Common myeloid progenitor, CD34-positive (primary cell): Measurements from ENCODE around the gene KCNJ4.

Experiments used
- CTCF ChIA-PET: fragments of 350-600 bp; sonication (Branson Sonifier 250); formaldehyde crosslinking; loops from one replicate; lab custom pipeline; 2021; ENCODE audit warnings: antibody characterized with exemption; lab: Charles Lee
- POLR2A ChIA-PET: fragments of 350-600 bp; sonication (Branson Sonifier 250); formaldehyde crosslinking; loops from one replicate; lab custom pipeline; 2021; ENCODE audit warnings: antibody characterized with exemption; lab: Charles Lee
- DNase-seq, 3 donors: peaks; one replicate each; pipeline versions ENCODE4 v3.0.0 to v3.0.0-alpha.2; 2013
- H3K27ac ChIP-seq, 2 experiments: 1 replicate in 1 of 2; 2 replicates in 1 of 2; pipeline ENCODE4 v1.7.0; 2013; ENCODE audit warnings: inconsistent platforms in 2 of 2, low read length in 2 of 2, mild to moderate bottlenecking in 2 of 2, low read depth in 1 of 2, moderate library complexity in 1 of 2; ENCODE audit not compliant: severe bottlenecking in 2 of 2, insufficient read depth in 1 of 2, poor library complexity in 1 of 2
- H3K27me3 ChIP-seq, 5 experiments: replicated peaks in 2 of 5; 1 replicate in 3 of 5; 2 replicates in 2 of 5; pipeline versions ENCODE4 v1.6.1 to v1.7.0; 2013; ENCODE audit warnings: low read length in 4 of 5, mild to moderate bottlenecking in 2 of 5, moderate library complexity in 2 of 5, inconsistent platforms in 1 of 5; ENCODE audit not compliant: insufficient read depth in 5 of 5, control insufficient read depth in 4 of 5
- H3K36me3 ChIP-seq, 4 experiments: 1 replicate in 2 of 4; 2 replicates in 2 of 4; pipeline versions ENCODE4 v1.6.1 to v1.7.0; 2013; ENCODE audit warnings: low read length in 3 of 4, control low read depth in 1 of 4, mild to moderate bottlenecking in 1 of 4; ENCODE audit not compliant: control insufficient read depth in 4 of 4, insufficient read depth in 4 of 4
- H3K4me1 ChIP-seq, 4 experiments: 1 replicate in 3 of 4; 2 replicates in 1 of 4; pipeline versions ENCODE4 v1.6.1 to v1.7.1; 2013; ENCODE audit warnings: low read length in 3 of 4, mild to moderate bottlenecking in 3 of 4, control low read depth in 1 of 4, inconsistent platforms in 1 of 4, moderate library complexity in 1 of 4; ENCODE audit not compliant: control insufficient read depth in 4 of 4, insufficient read depth in 4 of 4; ENCODE audit errors: control extremely low read depth in 1 of 4
- H3K4me3 ChIP-seq, 7 experiments: 1 replicate in 4 of 7; 2 replicates in 3 of 7; pipeline versions ENCODE4 v1.5.1 to v1.7.0; 2013; ENCODE audit warnings: mild to moderate bottlenecking in 7 of 7, low read length in 6 of 7, moderate library complexity in 6 of 7, inconsistent platforms in 2 of 7, low read depth in 2 of 7, control low read depth in 1 of 7; ENCODE audit not compliant: insufficient read depth in 4 of 7, control insufficient read depth in 1 of 7; ENCODE audit errors: extremely low read depth in 1 of 7
- H3K9me3 ChIP-seq, 5 experiments: 1 replicate in 4 of 5; 2 replicates in 1 of 5; pipeline versions ENCODE4 v1.6.1 to v1.7.1; 2013; ENCODE audit warnings: low read length in 4 of 5, mild to moderate bottlenecking in 2 of 5, inconsistent platforms in 1 of 5, low read depth in 1 of 5, moderate library complexity in 1 of 5; ENCODE audit not compliant: control insufficient read depth in 4 of 5, insufficient read depth in 2 of 5; ENCODE audit errors: control extremely low read depth in 1 of 5
- WGBS: methylation state at CpG from one replicate; pipeline ENCODE4 v1.1.5; 2013; ENCODE audit not compliant: insufficient coverage; 5-methylcytosine and 5-hydroxymethylcytosine counted together

The KCNJ4 gene

DNA sequence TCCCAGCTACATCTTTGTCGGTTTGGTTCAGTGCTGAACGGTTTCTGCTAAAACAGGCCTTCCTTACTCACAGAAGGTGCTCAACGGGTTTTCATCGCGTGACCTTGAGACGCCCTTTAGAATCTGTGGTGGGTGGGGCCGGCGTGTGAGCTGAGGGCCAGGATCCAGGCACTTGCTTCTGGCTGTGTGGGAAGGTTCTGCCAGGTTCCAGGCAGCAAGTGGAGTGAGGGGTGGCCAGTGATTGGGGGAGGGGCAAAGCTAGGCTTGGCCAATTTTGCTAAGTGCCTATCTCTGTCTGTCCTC is 35.2 kb downstream of the KCNJ4 start:
- 92% methylated on average over 8 of the region's 8 CpGs for WGBS

DNA sequence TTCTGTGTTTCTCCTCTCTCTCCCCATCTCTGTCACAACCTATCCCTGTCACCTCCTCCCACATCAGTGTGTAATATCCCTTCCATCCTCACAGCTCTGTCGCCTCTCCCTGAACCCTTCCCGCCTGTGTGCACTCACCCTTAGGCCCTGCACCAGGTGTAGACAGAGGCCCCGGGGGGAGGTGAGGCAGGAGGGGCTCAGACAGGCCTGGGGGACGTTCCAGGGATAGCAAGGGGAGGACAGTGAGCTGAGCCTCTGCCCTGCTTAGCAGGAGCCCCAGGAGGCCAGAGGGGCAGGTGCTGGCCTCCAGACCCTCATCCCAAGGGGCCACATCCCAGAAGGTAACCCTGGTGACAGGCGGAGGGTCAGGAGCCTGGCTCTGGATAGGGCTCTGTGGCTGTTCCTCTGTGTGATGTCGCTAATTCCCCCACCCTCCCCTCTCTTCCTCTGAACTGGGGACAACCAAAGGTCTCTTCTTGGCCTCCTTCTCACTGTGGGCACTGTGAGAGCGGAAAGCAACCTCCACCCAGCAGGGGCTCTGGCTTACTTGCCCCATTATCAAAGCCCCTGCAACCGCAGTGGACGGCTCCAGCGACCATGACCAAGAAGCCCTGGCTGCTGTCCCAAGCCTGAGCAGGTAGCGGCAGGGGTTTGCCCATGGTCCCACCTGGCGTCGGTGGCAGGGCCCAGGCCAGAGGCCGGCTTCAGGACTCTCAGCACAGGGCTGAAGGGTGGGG is 35.7 kb downstream of the KCNJ4 start:
- ChIA-PET CTCF (interaction anchor here (0.9 kb wide), 1 partner anchor 18 kb away, joined by 3 read pairs; no protein-coding TSS in a partner anchor), POLR2A (no interaction called here)
- Histone ChIP-seq H3K27ac (no peak overlapping the region), H3K27me3 (no peaks in the 10 kb centered on the region), H3K4me1 (peaks cover 0 to 7% (median 0%) of the 10 kb centered on the region in 4 experiments), H3K4me3 (no peak overlapping the region), H3K9me3 (no peaks in the 10 kb centered on the region), H3K36me3 (no peaks in the 10 kb centered on the region)
- DNase-seq = no peak
- 98% methylated on average over 11 of the region's 14 CpGs for WGBS

More for the DNA sequence above, 35.2 kb downstream of the KCNJ4 start:
- Histone ChIP-seq H3K9me3 (no peaks in the 10 kb centered on the region), H3K4me3 (no peak overlapping the region), H3K4me1 (peaks cover 0 to 7% (median 0%) of the 10 kb centered on the region in 4 experiments), H3K36me3 (no peaks in the 10 kb centered on the region), H3K27me3 (no peaks in the 10 kb centered on the region), H3K27ac (no peak overlapping the region)
- no peak for DNase-seq
- CTCF ChIA-PET = interaction anchor here (0.9 to 1.1 kb wide), 2 partner anchors 9 to 18 kb away, joined by 3 to 4 read pairs; no protein-coding TSS in a partner anchor
- POLR2A ChIA-PET = no interaction called here

DNA sequence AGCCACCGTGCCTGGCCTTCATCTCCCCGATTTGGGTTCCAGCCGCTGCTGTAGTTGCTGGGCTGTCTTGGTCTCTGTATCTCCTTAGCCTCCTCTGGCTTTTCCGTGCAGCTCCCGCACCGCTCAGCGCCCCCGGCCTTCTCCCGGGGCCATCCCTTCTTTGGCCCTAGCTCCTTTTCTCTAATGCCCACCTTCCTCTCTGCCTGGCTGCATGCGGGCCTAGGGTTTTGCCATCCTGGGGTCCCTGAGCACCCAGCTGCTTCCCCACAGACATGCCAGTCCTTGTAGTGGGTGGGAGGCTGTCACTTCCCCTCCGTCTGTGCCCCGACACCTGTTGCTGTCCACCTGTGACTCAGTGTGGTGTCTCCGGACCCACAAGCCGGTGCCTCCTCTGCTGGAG is 36.4 kb downstream of the KCNJ4 start:
- ChIA-PET CTCF (no interaction called here), POLR2A (no interaction called here)
- H3K27me3 ChIP-seq = no peaks in the 10 kb centered on the region
- no peak overlapping the region for H3K27ac ChIP-seq
- H3K36me3 ChIP-seq = no peaks in the 10 kb centered on the region
- H3K9me3 ChIP-seq = no peaks in the 10 kb centered on the region
- H3K4me1 ChIP-seq = peaks cover 0 to 5% (median 0%) of the 10 kb centered on the region in 4 experiments
- H3K4me3 ChIP-seq = no peak overlapping the region
- DNase-seq = no peak
- 96% methylated on average over 14 of the region's 14 CpGs for WGBS

DNA sequence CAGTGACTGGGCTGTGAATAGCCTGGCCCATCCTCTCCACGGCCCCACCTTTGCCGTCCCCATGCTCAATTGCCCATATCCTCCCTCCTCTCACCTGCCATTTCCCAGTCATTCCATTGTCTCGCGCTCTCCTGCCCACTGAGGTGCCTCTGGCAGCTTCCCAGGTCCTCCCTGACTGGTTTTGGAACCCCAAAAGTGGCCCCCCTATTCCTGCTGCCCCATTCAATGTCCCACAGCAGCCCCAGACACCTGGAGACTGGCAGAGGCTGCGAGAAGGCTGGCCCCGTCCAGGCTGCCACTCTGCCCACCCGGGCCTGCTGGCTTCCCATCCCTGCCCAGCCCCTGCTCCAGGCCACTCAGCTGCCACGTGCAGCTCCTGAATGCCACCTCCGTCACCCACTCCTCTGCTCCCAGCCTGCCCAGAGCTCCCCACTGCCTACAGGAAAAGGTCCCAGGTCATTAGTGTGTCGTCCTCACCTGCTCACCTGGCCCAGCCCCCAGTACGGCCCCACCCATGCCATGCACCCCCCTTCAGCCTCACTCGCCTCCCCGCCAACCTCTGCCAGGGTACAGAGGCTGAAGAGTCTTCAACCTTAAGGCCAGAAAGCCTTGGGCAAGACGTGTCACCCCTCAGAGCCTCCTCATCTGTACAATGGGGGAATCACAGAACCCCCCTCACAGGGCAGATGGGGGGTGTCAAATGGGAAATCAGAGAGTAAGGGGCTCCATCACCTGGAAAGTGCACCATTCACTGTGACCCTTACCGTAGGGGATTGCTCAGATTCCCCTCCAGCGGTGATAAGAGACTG is 37.5 kb downstream of the KCNJ4 start:
- Histone ChIP-seq H3K27ac (no peak overlapping the region), H3K4me3 (no peak overlapping the region), H3K36me3 (no peaks in the 10 kb centered on the region), H3K27me3 (peaks cover 0 to 1% (median 0%) of the 10 kb centered on the region in 5 experiments), H3K9me3 (no peaks in the 10 kb centered on the region), H3K4me1 (peaks cover 0 to 6% (median 5%) of the 10 kb centered on the region in 4 experiments)
- ChIA-PET POLR2A (no interaction called here), CTCF (no interaction called here)
- no peak for DNase-seq
- WGBS = 97% methylated on average over 13 of the region's 16 CpGs

DNA sequence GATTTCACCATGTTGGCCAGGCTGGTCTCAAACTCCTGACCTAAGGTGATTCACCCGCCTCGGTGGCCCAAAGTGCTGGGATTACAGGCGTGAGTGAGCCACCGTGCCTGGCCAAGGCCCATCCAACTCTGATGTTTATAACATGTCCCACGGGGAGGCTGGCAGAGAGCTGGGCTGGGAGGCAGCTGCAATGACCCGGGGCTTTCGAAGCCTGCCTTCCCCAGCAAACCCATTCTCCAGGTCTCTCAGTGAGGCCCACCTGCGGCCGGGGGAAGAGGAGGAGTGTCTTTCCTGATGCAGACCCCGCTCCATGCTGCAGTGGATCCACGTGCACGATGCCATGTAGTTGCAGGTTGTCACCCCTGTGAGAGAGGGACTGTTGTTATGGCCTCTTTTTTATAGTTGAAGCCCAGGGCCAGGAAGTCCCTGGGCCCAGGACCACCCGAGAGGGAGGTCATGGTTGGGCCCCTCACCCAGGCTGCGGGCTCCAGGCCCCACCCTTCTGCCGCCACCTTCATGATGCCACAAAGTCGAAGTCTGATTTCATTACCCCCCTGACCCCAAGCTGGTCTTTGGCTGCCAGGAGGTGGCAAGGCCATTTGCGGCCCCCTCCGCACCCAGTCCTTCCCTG is 38.3 kb downstream of the KCNJ4 start:
- peaks cover 0 to 1% (median 0%) of the 10 kb centered on the region in 5 experiments for H3K27me3 ChIP-seq
- POLR2A ChIA-PET = no interaction called here

DNA sequence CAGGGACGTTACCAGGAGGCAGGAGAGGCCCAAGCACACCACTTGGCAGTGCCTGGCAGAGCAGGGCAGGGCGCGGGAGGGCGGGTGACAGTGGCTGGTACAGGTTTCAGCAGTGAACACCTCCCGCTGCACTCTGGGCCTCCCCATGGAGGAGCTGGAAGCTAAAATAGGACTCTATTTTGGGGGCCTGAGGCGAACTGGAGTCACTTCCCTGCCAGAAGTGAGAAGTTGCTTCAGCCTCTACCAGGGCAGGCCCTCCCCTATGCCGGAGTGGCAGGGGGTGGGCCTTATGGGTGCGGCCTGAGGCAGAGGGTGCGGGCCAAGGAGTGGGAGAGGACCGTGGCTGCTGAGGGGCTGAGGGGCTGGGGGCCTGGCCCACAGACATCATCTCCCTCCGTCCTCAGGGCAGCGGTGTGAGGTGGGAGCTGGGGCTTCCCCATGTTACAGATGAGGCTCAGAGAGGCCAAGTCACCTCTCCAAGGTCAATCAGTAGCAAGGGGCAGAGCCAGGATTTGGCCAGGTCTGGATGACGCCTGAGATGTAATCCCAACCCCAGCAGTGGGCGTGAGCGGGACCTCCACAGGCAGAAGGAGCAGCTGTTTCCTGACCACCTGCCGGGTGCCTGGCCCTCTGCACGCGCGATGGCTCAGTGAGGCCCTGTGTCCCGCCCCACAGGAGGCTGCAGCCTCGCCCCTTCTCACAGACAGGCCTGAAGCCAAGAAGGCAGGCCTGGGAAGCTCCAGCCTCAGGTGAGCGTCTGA is 39.3 kb downstream of the KCNJ4 start:
- WGBS = 69% methylated on average over 19 of the region's 22 CpGs
- H3K36me3 ChIP-seq = no peaks in the 10 kb centered on the region
- CTCF ChIA-PET = interaction anchor here (1.1 to 1.4 kb wide), 2 partner anchors 8 to 14 kb away, joined by 3 read pairs; no protein-coding TSS in a partner anchor
- peak in 2 of 3 donors; percentile 40 to 56 for DNase-seq
- peaks cover 0 to 1% (median 0%) of the 10 kb centered on the region in 5 experiments for H3K27me3 ChIP-seq
- peaks cover 0 to 8% (median 6%) of the 10 kb centered on the region in 4 experiments for H3K4me1 ChIP-seq
- no peak overlapping the region for H3K4me3 ChIP-seq
- H3K9me3 ChIP-seq = no peaks in the 10 kb centered on the region
- POLR2A ChIA-PET = interaction anchor here (0.5 kb wide), 1 partner anchor 63 kb away, joined by 3 read pairs; no protein-coding TSS in a partner anchor
- no peak overlapping the region for H3K27ac ChIP-seq

More for the DNA sequence above, 38.3 kb downstream of the KCNJ4 start:
- H3K27ac ChIP-seq = no peak overlapping the region
- H3K36me3 ChIP-seq = no peaks in the 10 kb centered on the region
- DNase-seq = no peak
- H3K4me1 ChIP-seq = peaks cover 0 to 8% (median 6%) of the 10 kb centered on the region in 4 experiments
- H3K9me3 ChIP-seq = no peaks in the 10 kb centered on the region
- H3K4me3 ChIP-seq = no peak overlapping the region
- 90% methylated on average over 16 of the region's 18 CpGs for WGBS
- CTCF ChIA-PET = interaction anchor here (1.1 kb wide), 1 partner anchor 9 kb away, joined by 3 read pairs; no protein-coding TSS in a partner anchor
